NCI-H187 treated with DMSO at 0.1 percent for 48 hours (cell line): Measurements from ENCODE around the gene BAIAP3.

ENCODE experiments used
- DNase-seq: peaks from one replicate; lab custom pipeline; 2025; lab: John Stamatoyannopoulos, UW

Gene BAIAP3

DNA sequence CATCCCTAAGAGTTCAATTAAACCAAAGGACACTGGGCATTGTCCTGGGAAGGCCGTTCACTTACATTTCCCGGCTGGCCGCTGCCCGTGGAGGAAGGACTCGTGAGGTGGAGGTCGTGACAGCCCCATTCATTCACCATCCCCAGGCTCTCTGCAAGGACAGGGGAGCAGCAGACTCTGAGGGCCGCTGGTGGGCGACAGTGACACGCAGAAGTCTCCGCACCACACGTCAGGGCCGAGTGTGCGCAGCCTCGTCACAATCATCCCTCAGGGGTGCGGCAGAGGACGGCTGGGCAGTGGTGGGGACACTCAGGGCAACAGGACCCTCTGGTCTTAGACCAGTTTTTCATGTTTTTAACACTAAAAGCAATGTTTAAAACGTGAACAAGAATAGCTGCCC lies 59.4 kb downstream of the BAIAP3 start:
- no peak for DNase-seq

DNA sequence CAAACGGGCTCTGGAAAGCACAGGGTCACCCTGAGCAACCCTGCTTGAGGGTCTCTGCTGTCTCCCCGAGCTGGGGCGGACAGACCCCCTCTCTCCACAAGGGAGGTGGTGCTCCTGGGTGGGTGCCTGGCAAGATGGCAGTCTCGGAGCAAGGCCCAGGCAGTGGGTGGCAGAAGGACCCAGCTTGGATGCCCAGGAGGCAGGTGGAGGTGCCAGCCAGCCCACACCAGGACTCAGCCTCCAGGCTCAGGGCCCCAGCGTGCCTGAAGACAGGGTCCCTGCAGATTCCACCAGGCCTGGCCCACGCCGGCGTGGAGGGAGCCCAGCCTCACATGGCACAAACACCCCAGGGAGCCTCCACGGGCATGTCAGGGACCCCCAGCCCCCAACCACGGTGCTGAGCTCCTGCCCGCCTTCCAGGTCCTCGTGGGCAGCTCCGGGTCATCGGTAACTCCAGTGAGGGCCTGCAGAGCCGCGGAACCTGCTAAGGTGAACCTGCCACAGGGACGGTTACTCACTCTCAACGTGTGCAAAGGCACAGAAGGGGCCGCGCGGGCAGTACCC lies 60.2 kb downstream of the BAIAP3 start:
- DNase-seq, result no peak

DNA sequence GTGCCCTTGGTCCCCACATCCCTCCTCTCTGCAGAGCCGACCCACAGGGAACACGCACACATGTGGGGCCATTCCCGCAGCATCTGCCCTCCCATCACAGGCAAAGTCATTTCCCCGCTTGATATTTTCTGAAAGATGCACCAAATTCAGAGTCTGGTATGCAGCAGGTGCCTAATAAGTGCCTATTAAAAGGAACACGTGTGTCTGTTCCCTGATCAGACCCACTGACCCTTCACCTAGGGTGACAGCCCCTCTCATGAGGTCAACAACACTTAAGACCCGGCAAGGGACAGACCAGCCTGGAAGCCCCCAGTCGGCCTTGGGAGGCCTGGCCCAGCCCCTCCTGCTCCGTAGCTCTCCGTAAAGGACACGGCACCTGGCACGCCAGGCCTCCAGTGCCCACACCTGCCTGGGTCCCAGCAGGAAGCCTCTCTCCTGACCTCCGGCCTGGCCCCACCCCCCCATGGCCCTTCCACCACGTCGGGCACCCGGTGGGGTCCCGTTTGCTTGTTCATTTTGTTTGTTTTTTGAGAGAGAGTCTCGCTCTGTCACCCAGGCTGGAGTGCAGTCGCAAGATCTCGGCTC lies 61.0 kb downstream of the BAIAP3 start:
- DNase-seq, result no peak

DNA sequence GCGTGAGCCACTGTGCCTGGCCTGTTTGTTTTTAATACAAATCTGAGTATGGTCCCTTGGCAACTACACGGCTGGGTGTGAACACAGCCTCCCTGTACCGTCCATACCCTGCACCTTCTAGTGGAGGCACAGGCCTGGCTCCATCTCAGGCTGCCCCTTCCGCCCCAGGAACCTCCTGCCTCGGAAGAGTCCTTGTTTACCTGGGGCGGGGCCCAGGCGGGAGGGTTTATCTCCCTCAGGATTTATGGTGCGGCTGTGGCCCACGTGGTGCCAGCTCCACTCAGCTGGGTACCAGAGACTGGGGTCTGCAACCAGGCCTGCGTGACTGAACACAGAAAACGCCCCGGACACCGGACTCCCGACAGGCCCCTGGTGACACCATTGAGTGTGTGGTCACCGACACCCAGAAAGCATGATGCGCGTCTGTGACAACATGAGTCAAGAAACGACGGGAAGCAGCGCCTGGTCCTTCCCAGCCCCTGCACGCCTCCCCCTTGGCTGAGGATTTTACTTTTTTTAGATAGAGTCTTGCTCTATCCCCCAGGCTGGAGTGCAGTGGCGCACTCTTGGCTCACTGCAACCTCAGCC lies 62.1 kb downstream of the BAIAP3 start:
- no peak for DNase-seq

DNA sequence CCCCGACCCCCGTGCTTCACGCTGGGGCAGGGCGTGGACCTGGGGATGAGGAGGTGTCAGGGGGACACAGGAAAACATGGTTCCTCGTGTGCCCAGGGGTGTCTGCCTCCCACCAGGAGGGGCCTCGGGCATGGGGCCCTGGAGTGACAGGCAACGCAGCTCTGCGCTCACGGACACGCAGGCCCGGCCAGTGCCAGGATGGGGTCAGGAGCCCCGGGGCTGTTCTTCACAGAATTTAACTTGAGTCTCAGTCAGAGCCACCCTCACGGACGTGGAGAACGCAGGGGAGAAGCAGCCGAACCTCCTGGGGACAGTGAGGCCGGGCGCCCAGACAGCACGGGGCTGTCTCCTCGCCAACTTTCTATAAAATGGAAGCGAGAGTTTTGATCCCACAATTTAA lies 64.3 kb downstream of the BAIAP3 start:
- DNase-seq, result no peak

DNA sequence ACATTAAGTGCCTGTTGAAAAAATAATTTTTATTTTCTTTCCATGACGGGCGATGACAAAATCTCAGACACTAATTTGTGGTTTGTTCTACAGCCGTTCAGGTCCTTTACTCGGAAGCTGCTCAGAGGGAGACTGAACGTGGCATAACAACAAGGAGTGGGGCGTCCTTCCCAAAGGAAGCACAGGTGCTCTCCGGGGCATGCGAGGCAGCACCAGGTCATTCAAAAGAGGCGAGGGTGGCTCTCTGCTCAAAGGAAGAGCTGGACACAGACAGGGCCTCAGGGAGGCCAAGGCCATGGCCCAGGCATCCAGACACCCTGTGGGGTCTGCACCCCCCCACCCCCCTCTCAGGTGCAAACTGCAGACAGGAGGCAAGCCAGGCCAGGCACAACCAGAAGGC lies 64.9 kb downstream of the BAIAP3 start:
- DNase-seq, result no peak
